HepG2 (cell line): ENCODE measurements around the gene MYLK. TPM values are rescaled to one million over a fixed set of nuclear protein-coding genes. Genes with fewer than 3 reads are reported as not detected.

Experiments
- ATAC-seq: fragments of 200-7000 bp; cut with Tn5 transposase; 3 replicates; pipeline ENCODE4 v1.9.1; 2020; ENCODE audit warnings: mild to moderate bottlenecking, moderate library complexity
- BruUV-seq: library from RNA; stranded (reverse); fragments of 400-500 nt; replicated peaks from 2 replicates; lab custom pipeline; 2021; lab: Mats Ljungman, UMichigan
- CTCF ChIA-PET: fragments of 300-600 bp; formaldehyde crosslinking; extraction: SDS; loops from one replicate; lab custom pipeline; 2021; ENCODE audit warnings: low total read pairs, inconsistent platforms, low intra/inter-chr PET ratio; lab: Yijun Ruan, JAX
- POLR2A ChIA-PET: fragments of 350-600 bp; sonication (Branson Sonifier 250); formaldehyde crosslinking; loops from one replicate; lab custom pipeline; 2020; ENCODE audit warnings: antibody characterized with exemption, inconsistent platforms; lab: Yijun Ruan, JAX
- DNase-seq: peaks from one replicate; pipeline ENCODE4 v3.0.0-alpha.2; 2015; ENCODE audit warnings: low spot score
- FAIRE-seq: peaks from 3 replicates; lab custom pipeline; 2011; peaks lifted over from hg19 to GRCh38; lab: Jason Lieb, UNC
- H2AFZ ChIP-seq: one replicate; pipeline ENCODE4 v1.6.1; 2011; ENCODE audit warnings: low read length, inconsistent platforms
- H3K27ac ChIP-seq: fragments of 300-600 bp; 3 replicates; pipeline ENCODE4 v1.8.0; 2011; ENCODE audit warnings: mixed run types, mild to moderate bottlenecking, mixed read lengths, low read length, inconsistent platforms; ENCODE audit not compliant: insufficient read depth; ENCODE audit errors: extremely low read length
- H3K27me3 ChIP-seq, 2 experiments: fragments of 200-600 bp in 1 of 2; 2 replicates in 1 of 2; 3 replicates in 1 of 2; pipeline versions ENCODE4 v1.6.0 to v1.8.0; 2011; ENCODE audit warnings: low read length in 2 of 2, mild to moderate bottlenecking in 2 of 2, moderate library complexity in 2 of 2, inconsistent platforms in 1 of 2; ENCODE audit not compliant: insufficient read depth in 2 of 2, control insufficient read depth in 1 of 2
- H3K36me3 ChIP-seq, 2 experiments: fragments of 200-600 bp in 1 of 2; replicated peaks in 1 of 2; 2 replicates in 1 of 2; 3 replicates in 1 of 2; pipeline versions ENCODE4 v1.5.1 to v1.8.0; 2011; ENCODE audit warnings: low read length in 2 of 2, inconsistent platforms in 1 of 2; ENCODE audit not compliant: insufficient read depth in 2 of 2, control insufficient read depth in 1 of 2
- H3K4me1 ChIP-seq: 2 replicates; pipeline ENCODE4 v1.5.1; 2012; ENCODE audit warnings: low read length, inconsistent platforms; ENCODE audit not compliant: insufficient read depth
- H3K4me2 ChIP-seq: 2 replicates; pipeline ENCODE4 v1.6.0; 2011; ENCODE audit warnings: low read depth, low read length, inconsistent platforms
- H3K4me3 ChIP-seq, 3 experiments: fragments of 200-600 bp in 1 of 3; sonication (generic), shearing (Covaris generic) in 1 of 3; replicated peaks in 1 of 3; 2 replicates each; pipeline ENCODE4 v1.5.1; 2011 to 2016; ENCODE audit warnings: low read length in 3 of 3, inconsistent platforms in 2 of 3, low read depth in 2 of 3, mild to moderate bottlenecking in 2 of 3, control low read depth in 1 of 3, mixed read lengths in 1 of 3; ENCODE audit not compliant: insufficient read depth in 1 of 3
- H3K79me2 ChIP-seq: one replicate; pipeline ENCODE4 v1.6.1; 2011; ENCODE audit warnings: low read length, inconsistent platforms; ENCODE audit not compliant: insufficient read depth
- H3K9ac ChIP-seq: 2 replicates; pipeline ENCODE4 v1.6.0; 2011; ENCODE audit warnings: mild to moderate bottlenecking, low read depth, low read length, inconsistent platforms; ENCODE audit not compliant: insufficient read depth
- H3K9me3 ChIP-seq: 2 replicates; pipeline ENCODE4 v1.5.1; 2012; ENCODE audit warnings: mild to moderate bottlenecking, low read length
- H4K20me1 ChIP-seq: 2 replicates; pipeline ENCODE4 v1.6.0; 2011; ENCODE audit warnings: inconsistent platforms, mild to moderate bottlenecking, low read length, moderate library complexity; ENCODE audit not compliant: insufficient read depth
- TOPORS ChIP-seq: sonication (generic); formaldehyde crosslinking; IDR thresholded peaks from 2 replicates; pipeline ENCODE4 v1.8.0; 2023; ENCODE audit warnings: mild to moderate bottlenecking, missing genetic modification reagents
- ZKSCAN1 ChIP-seq: fragments of 150-350 bp; IDR thresholded peaks from 2 replicates; pipeline ENCODE4 v1.6.1; 2014; ENCODE audit warnings: low read length
- ZSCAN30 ChIP-seq: sonication (generic); formaldehyde crosslinking; IDR thresholded peaks from 2 replicates; pipeline ENCODE4 v1.5.0; 2020; ENCODE audit warnings: mild to moderate bottlenecking, missing genetic modification reagents
- WGBS: methylation state at CpG from one replicate; pipeline ENCODE4 v1.1.6; 2017; ENCODE audit warnings: low lambda C conversion rate; 5-methylcytosine and 5-hydroxymethylcytosine counted together
- in situ Hi-C: cut with HindIII; loops from 2 replicates; pipeline ENCODE4 v1.10.0; 2017; ENCODE audit warnings: low pct_unique_long_range_greater_than_20kb; ENCODE audit not compliant: extremely low pct_ligation_motif_present
- intact Hi-C: fragments of 100-400 bp; cut with micrococcal nuclease; formaldehyde crosslinking; loops from one replicate; pipeline ENCODE4 v1.10.0; 2022; ENCODE audit not compliant: unreplicated experiment
- polyA plus RNA-seq, 8 experiments: library from polyadenylated mRNA; depleted of rRNA in 3 of 8; stranded (reverse) in 7 of 8; unstranded in 1 of 8; fragments of >200 nt; fragmentation: Illumina TruSeq in 4 of 8; extraction: Trizol in 4 of 8; gene quantifications; 2 replicates each; pipeline versions ENCODE4 v1.2.1 to v1.2.3, GENCODE V29; 2011 to 2016; ENCODE audit warnings: low read depth in 4 of 8, missing spikeins in 1 of 8, mixed read lengths in 1 of 8; ENCODE audit not compliant: insufficient read depth in 1 of 8
- total RNA-seq, 5 experiments: library from RNA; depleted of rRNA; stranded (reverse); fragments of >200 nt; fragmentation: Illumina TruSeq; extraction: Trizol; gene quantifications; 2 replicates each; pipeline ENCODE4 v1.2.3, GENCODE V29; 2016; ENCODE audit warnings: low read depth in 1 of 5
- TF ChIP-seq, protein P1 (sequence below): sonication (generic); formaldehyde crosslinking; IDR thresholded peaks from 2 replicates; pipeline ENCODE4 v1.8.0; 2022; ENCODE audit warnings: missing genetic modification reagents, mild to moderate bottlenecking, inconsistent platforms, borderline replicate concordance
- TF ChIP-seq, protein P2 (sequence below): sonication (generic); formaldehyde crosslinking; IDR thresholded peaks from 2 replicates; pipeline ENCODE4 v1.5.1; 2020; ENCODE audit warnings: mild to moderate bottlenecking, missing genetic modification reagents
- TF ChIP-seq, protein P3 (sequence below): sonication (generic); formaldehyde crosslinking; IDR thresholded peaks from 2 replicates; pipeline ENCODE4 v1.5.0; 2020; ENCODE audit warnings: missing genetic modification reagents, mild to moderate bottlenecking, borderline replicate concordance

MYLK gene
- total and polyA plus RNA-seq, 2 of the 13 experiments (the other 11 are each of a cell fraction or from before 2014, with no cell fraction given) = 10.6 to 34.9 TPM

DNA sequence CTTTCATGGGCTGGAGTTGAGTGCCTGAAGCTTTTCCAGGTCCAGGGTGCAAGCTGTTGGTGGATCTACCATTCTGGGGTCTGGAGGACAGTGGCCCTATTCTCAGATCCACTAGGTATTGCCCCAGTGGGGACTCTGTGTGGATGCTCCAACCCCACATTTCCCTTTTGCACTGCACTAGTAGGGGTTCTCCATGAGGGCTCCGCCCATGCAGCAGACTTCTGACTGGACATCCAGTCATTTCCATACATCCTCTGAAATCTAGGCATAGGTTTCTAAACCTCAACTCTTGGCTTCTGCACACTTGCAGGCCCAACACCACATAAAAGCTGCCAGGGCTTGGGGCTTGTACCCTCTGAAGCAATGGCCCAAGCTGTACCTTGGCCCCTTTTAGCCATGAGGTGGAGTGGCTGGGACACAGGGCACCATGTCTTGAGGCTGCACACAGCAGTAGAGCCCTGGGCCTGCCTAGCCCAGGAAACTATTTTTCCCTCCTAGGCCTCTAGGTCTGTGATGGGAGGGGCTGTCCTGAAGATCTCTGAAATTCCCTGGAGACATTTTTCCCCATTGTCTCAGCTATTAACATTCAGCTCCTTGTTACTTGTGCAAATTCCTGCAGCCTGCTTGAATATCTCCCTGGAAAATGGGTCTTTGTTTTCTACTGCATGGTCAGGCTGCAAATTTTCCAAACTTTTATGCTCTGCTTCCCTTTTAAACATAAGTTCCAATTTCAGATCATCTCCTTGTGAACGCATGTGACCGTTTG lies 293.3 kb downstream of the MYLK start:
- peak; percentile 62; the same call in 1 of the 2 replicates for TF ChIP-seq TOPORS
- TF ChIP-seq, protein P1, sequence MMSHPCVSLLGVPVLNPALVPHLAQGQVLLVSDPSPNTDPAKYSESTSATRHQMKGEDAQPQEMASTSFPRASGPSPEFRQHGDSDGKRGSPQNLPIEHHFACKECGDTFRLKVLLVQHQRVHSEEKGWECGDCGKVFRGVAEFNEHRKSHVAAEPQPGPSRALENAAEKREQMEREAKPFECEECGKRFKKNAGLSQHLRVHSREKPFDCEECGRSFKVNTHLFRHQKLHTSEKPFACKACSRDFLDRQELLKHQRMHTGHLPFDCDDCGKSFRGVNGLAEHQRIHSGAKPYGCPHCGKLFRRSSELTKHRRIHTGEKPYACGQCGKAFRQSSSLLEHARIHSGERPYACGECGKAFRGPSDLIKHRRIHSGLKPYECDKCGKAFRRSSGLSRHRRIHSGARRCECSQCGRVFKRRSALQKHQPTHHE (CRISPR knock-in tag) = no peak
- TF ChIP-seq ZSCAN30 (CRISPR knock-in tag) = no peak
- TF ChIP-seq, protein P2, sequence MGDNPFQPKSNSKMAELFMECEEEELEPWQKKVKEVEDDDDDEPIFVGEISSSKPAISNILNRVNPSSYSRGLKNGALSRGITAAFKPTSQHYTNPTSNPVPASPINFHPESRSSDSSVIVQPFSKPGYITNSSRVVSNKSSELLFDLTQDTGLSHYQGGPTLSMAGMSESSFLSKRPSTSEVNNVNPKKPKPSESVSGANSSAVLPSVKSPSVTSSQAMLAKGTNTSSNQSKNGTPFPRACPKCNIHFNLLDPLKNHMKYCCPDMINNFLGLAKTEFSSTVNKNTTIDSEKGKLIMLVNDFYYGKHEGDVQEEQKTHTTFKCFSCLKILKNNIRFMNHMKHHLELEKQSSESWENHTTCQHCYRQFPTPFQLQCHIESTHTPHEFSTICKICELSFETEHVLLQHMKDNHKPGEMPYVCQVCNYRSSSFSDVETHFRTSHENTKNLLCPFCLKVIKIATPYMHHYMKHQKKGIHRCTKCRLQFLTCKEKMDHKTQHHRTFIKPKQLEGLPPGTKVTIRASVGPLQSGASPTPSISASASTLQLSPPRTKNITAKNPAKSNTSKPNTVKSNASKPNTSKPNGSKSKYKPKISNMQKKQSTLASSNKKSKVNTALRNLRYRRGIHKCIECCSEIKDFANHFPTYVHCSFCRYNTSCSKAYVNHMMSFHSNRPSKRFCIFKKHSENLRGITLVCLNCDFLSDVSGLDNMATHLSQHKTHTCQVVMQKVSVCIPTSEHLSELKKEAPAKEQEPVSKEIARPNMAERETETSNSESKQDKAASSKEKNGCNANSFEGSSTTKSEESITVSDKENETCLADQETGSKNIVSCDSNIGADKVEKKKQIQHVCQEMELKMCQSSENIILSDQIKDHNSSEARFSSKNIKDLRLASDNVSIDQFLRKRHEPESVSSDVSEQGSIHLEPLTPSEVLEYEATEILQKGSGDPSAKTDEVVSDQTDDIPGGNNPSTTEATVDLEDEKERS (CRISPR knock-in tag) = peak; percentile 96
- peak; percentile 23; the same call in 1 of the 2 replicates for TF ChIP-seq ZKSCAN1
- TF ChIP-seq, protein P3, sequence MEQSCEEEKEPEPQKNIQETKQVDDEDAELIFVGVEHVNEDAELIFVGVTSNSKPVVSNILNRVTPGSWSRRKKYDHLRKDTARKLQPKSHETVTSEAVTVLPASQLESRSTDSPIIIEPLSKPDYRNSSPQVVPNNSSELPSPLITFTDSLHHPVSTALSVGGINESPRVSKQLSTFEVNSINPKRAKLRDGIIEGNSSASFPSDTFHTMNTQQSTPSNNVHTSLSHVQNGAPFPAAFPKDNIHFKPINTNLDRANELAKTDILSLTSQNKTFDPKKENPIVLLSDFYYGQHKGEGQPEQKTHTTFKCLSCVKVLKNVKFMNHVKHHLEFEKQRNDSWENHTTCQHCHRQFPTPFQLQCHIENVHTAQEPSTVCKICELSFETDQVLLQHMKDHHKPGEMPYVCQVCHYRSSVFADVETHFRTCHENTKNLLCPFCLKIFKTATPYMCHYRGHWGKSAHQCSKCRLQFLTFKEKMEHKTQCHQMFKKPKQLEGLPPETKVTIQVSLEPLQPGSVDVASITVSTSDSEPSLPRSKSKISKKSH = peak; percentile 76; the same call in 1 of the 2 replicates
- BruUV-seq = no TSS peak
- no peak for ATAC-seq
- WGBS = 95% methylated on average over 3 of the region's 3 CpGs
- intact Hi-C loops (no loop called here), in situ Hi-C loops (no loop called here)
- DNase-seq = no peak
- H3K9ac ChIP-seq = no peak overlapping the region
- no peak overlapping the region for H3K4me3 ChIP-seq
- H2AFZ ChIP-seq = no peak overlapping the region
- POLR2A ChIA-PET = interaction anchor here (1.3 kb wide), 1 partner anchor 15 kb away, joined by 6 read pairs; no protein-coding TSS in a partner anchor
- peaks cover 23% of the 10 kb centered on the region for H3K4me1 ChIP-seq
- peaks cover 19% of the 10 kb centered on the region for H3K79me2 ChIP-seq
- FAIRE-seq = no peak
- peaks cover 21% of the 10 kb centered on the region for H3K9me3 ChIP-seq
- no peaks in the 10 kb centered on the region; a peak in 1 of 5 replicates for H3K27me3 ChIP-seq
- CTCF ChIA-PET = no interaction called here
- H3K27ac ChIP-seq = no peak overlapping the region
- no peaks in the 10 kb centered on the region; a peak in 1 of 5 replicates for H3K36me3 ChIP-seq
- H3K4me2 ChIP-seq = no peak overlapping the region
- H4K20me1 ChIP-seq = no peaks in the 10 kb centered on the region
